KOPT-K1 (cell line): ENCODE results near the gene NEK4.
"Not testable (repeated sequence)": the region's sequence is repeated elsewhere in the genome, so short reads cannot be mapped to it uniquely, and the experiment has no call there.

Experiments
- H3K27ac ChIP-seq: fragments of 200-600 bp; sonication (generic); 2 replicates; pipeline ENCODE4 v1.5.1; 2016; ENCODE audit warnings: antibody characterized with exemption, mild to moderate bottlenecking, low read depth, low read length; ENCODE audit not compliant: poor library complexity, severe bottlenecking
- H3K36me3 ChIP-seq: fragments of 200-600 bp; sonication (generic); 2 replicates; pipeline ENCODE4 v1.5.1; 2017; ENCODE audit warnings: antibody characterized with exemption, mild to moderate bottlenecking, low read length, moderate library complexity; ENCODE audit not compliant: insufficient read depth
- H3K9me3 ChIP-seq: fragments of 200-600 bp; sonication (generic); 2 replicates; pipeline ENCODE4 v1.5.1; 2017; ENCODE audit warnings: antibody characterized with exemption, low read length, mild to moderate bottlenecking; ENCODE audit not compliant: insufficient read depth, poor library complexity, severe bottlenecking

Gene NEK4

GRCh38 chr3:52742418-52743041 lies 28.2 kb downstream of the NEK4 start:
- Histone ChIP-seq H3K36me3 (peaks cover 91% of the 10 kb centered on the region), H3K9me3 (no peaks in the 10 kb centered on the region), H3K27ac (no peak overlapping the region)

GRCh38 chr3:52739730-52740129 lies 31.0 kb downstream of the NEK4 start:
- H3K27ac ChIP-seq: no peak overlapping the region
- H3K36me3 ChIP-seq: peaks cover 84% of the 10 kb centered on the region

GRCh38 chr3:52733256-52733891 lies 37.4 kb downstream of the NEK4 start:
- Histone ChIP-seq H3K9me3 (peaks cover 22% of the 10 kb centered on the region), H3K27ac (no peak overlapping the region), H3K36me3 (peaks cover 69% of the 10 kb centered on the region)

More at GRCh38 chr3:52739730-52740129, 31.0 kb downstream of the NEK4 start:
- no peaks in the 10 kb centered on the region for H3K9me3 ChIP-seq

DNA sequence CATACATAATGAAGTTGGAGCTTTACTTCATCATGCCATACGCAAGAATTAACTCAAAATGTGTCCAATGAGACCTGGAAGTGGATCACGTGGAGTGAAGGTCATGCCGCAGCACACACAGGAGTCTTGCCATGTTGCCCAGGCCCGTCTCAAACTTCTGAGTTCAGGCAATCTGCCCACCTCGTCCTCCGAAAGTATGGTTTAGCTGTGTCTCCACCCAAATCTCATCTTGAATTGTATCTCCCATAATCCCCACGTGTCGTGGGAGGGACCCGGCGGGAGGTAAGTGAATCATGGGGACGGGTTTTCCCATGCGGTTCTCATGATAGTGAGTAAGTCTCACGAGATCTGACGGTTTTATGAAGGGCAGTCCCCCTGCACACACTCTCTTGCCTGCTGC lies 39.1 kb downstream of the NEK4 start:
- peaks cover 60% of the 10 kb centered on the region for H3K36me3 ChIP-seq

GRCh38 chr3:52730681-52731080 lies 40.1 kb downstream of the NEK4 start:
- Histone ChIP-seq H3K36me3 (peaks cover 58% of the 10 kb centered on the region), H3K27ac (no peak overlapping the region), H3K9me3 (peaks cover 32% of the 10 kb centered on the region)

More for the DNA sequence above, 39.1 kb downstream of the NEK4 start:
- peaks cover 32% of the 10 kb centered on the region for H3K9me3 ChIP-seq
- H3K27ac ChIP-seq: no peak overlapping the region

DNA sequence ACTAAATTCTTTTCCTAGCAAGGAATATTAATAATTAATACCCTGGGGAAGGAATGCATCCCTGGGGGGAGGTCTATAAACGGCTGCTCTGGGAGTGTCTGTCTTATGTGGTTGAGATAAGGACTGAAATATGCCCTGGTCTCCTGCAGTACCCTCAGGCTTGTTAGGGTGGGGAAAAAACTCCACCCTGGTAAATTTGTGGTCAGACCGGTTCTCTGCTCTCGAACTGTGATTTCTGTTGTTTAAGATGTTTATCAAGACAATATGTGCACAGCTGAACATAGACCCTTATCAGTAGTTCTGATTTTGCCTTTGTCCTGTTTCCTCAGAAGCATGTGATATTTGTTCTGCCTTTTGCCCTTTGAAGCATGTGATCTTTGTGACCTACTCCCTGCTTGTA lies 42.0 kb downstream of the NEK4 start:
- H3K36me3 ChIP-seq: peaks cover 38% of the 10 kb centered on the region
- H3K27ac ChIP-seq: not testable (repeated sequence)
- H3K9me3 ChIP-seq: peaks cover 32% of the 10 kb centered on the region

- Histone ChIP-seq H3K9me3 (peaks cover 25% of the 10 kb centered on the region), H3K36me3 (peaks cover 10% of the 10 kb centered on the region; the same call in 1 of the 2 replicates), H3K27ac (no peak overlapping the region)
Observed at GRCh38 chr3:52724511-52724910, 46.2 kb downstream of the NEK4 start.

- peaks cover 12% of the 10 kb centered on the region; the same call in 1 of the 2 replicates for H3K36me3 ChIP-seq
- peaks cover 25% of the 10 kb centered on the region for H3K9me3 ChIP-seq
- H3K27ac ChIP-seq: no peak overlapping the region
Observed at GRCh38 chr3:52723935-52724334, 46.8 kb downstream of the NEK4 start.

GRCh38 chr3:52722491-52722890 lies 48.2 kb downstream of the NEK4 start:
- no peak overlapping the region for H3K27ac ChIP-seq
- H3K9me3 ChIP-seq: peaks cover 14% of the 10 kb centered on the region
- 0 out of 2 replicates have a peak, but pooled peaks cover 10% of the 10 kb centered on the region for H3K36me3 ChIP-seq

DNA sequence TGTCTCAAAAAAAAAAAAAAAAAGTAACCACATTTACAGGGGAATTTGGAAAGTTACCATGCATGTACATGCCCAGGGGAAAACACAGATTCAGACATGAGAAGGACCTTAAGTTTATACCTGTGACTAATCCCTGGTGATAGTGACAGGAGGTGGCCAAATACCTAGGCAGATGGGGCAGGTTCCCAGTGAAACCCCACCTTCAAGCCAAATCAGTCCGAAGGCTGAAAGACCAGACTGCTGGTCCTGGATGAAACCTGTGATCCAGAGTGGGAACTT lies 49.1 kb downstream of the NEK4 start:
- peaks cover 13% of the 10 kb centered on the region for H3K9me3 ChIP-seq
- 0 out of 2 replicates have a peak, but pooled peaks cover 10% of the 10 kb centered on the region for H3K36me3 ChIP-seq
- peak overlapping the region; percentile 48 for H3K27ac ChIP-seq

- Histone ChIP-seq H3K9me3 (peaks cover 13% of the 10 kb centered on the region), H3K36me3 (0 out of 2 replicates have a peak, but pooled peaks cover 10% of the 10 kb centered on the region), H3K27ac (peak overlapping the region; percentile 48)
Observed at GRCh38 chr3:52721002-52721729, 49.6 kb downstream of the NEK4 start.

GRCh38 chr3:52719618-52720017 lies 51.1 kb downstream of the NEK4 start:
- Histone ChIP-seq H3K36me3 (peaks cover 10% of the 10 kb centered on the region; the same call in 1 of the 2 replicates), H3K27ac (no peak overlapping the region), H3K9me3 (peaks cover 13% of the 10 kb centered on the region)

DNA sequence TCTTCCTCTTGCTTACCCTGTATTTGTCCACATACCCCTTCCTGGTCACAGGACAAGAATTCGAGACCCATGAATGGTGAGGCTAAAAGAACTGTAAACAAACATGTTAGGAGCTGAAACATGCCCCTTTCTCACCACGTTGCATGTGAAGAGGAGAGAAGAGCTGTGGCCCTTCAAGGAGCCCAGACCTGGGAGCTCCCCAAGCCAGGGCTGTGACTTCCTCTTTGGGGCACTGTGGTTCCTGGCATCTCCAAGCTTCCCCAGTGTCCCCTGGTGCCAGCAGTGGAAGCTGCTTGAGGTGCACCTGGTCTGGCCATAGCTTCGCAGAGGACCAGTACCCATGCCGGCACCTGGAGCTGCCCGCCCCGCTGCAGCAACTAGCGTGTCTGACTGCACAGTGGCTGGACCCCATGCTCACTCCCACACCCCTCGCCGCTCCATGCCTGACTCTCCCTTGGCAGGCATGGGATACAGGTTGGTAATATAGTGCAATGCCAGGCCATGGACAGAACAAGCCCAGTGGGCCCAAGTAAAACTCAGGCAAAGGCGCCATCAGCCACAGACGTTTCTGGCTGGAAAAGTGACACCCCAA lies 54.9 kb downstream of the NEK4 start:
- Histone ChIP-seq H3K27ac (no peak overlapping the region), H3K36me3 (peaks cover 25% of the 10 kb centered on the region), H3K9me3 (peaks cover 13% of the 10 kb centered on the region)

- Histone ChIP-seq H3K27ac (no peak overlapping the region), H3K36me3 (peaks cover 36% of the 10 kb centered on the region), H3K9me3 (peaks cover 10% of the 10 kb centered on the region)
Observed at GRCh38 chr3:52714335-52715302, 56.1 kb downstream of the NEK4 start.
